Thyroid gland (tissue), 4 donors: ENCODE measurements around the gene UBASH3A. TPM values are rescaled to one million over a fixed set of nuclear protein-coding genes. Genes with fewer than 3 reads are reported as not detected.

ENCODE experiments used
- DNase-seq, 2 donors: peaks; one replicate each; pipeline ENCODE4 v3.0.0-alpha.2; 2019
- H3K27ac ChIP-seq, 3 donors: fragments of 200-600 bp; sonication (generic); 1 replicate in 2 of 3; 2 replicates in 1 of 3; pipeline ENCODE4 v1.5.1; 2016 to 2019; ENCODE audit warnings: mild to moderate bottlenecking in 1 of 3, moderate library complexity in 1 of 3
- H3K27me3 ChIP-seq: fragments of 200-600 bp; sonication (generic); one replicate; pipeline ENCODE4 v1.5.1; 2019
- H3K36me3 ChIP-seq, 2 donors: fragments of 200-600 bp; sonication (generic); one replicate each; pipeline ENCODE4 v1.5.1; 2016 to 2019
- H3K4me1 ChIP-seq, 2 donors: fragments of 200-600 bp; sonication (generic); one replicate each; pipeline ENCODE4 v1.5.1; 2017 to 2019
- H3K4me3 ChIP-seq, 3 donors: fragments of 200-600 bp; sonication (generic); replicated peaks in 1 of 3; 1 replicate in 2 of 3; 2 replicates in 1 of 3; pipeline ENCODE4 v1.5.1; 2016; ENCODE audit warnings: mild to moderate bottlenecking in 1 of 3
- H3K9me3 ChIP-seq: fragments of 200-600 bp; sonication (generic); one replicate; pipeline ENCODE4 v1.5.1; 2017
- POLR2A ChIP-seq, 2 donors: fragments of 450-650 bp; IDR thresholded peaks; one replicate each; pipeline ENCODE4 v1.6.1; 2017; ENCODE audit warnings: antibody characterized with exemption in 2 of 2, mild to moderate bottlenecking in 2 of 2, moderate library complexity in 1 of 2
- WGBS, 2 donors: methylation state at CpG; one replicate each; pipeline ENCODE4 v1.1.5; 2017; 5-methylcytosine and 5-hydroxymethylcytosine counted together
- intact Hi-C: fragments of 100-400 bp; cut with DNase I; formaldehyde crosslinking; loops from one replicate; pipeline ENCODE4 v1.15.1; 2023
- total RNA-seq, 4 donors: library from RNA; depleted of rRNA; stranded (reverse); fragments of >200 nt; gene quantifications; one replicate each; pipeline ENCODE4 v1.2.3, GENCODE V29; 2016
- TF ChIP-seq, protein P1 (sequence below), 6 experiments: fragments of 200-600 bp in 3 of 6; fragments of 450-650 bp in 3 of 6; sonication (generic) in 3 of 6; IDR thresholded peaks; one replicate each; pipeline ENCODE4 v1.5.1; 2016 to 2019; ENCODE audit warnings: antibody characterized with exemption in 6 of 6, mild to moderate bottlenecking in 2 of 6, inconsistent platforms in 1 of 6, moderate library complexity in 1 of 6

Gene UBASH3A
- total RNA-seq, 4 donors from 2014 or later = 0.54 to 1.3 (median 0.81) TPM; not detected in 1

DNA sequence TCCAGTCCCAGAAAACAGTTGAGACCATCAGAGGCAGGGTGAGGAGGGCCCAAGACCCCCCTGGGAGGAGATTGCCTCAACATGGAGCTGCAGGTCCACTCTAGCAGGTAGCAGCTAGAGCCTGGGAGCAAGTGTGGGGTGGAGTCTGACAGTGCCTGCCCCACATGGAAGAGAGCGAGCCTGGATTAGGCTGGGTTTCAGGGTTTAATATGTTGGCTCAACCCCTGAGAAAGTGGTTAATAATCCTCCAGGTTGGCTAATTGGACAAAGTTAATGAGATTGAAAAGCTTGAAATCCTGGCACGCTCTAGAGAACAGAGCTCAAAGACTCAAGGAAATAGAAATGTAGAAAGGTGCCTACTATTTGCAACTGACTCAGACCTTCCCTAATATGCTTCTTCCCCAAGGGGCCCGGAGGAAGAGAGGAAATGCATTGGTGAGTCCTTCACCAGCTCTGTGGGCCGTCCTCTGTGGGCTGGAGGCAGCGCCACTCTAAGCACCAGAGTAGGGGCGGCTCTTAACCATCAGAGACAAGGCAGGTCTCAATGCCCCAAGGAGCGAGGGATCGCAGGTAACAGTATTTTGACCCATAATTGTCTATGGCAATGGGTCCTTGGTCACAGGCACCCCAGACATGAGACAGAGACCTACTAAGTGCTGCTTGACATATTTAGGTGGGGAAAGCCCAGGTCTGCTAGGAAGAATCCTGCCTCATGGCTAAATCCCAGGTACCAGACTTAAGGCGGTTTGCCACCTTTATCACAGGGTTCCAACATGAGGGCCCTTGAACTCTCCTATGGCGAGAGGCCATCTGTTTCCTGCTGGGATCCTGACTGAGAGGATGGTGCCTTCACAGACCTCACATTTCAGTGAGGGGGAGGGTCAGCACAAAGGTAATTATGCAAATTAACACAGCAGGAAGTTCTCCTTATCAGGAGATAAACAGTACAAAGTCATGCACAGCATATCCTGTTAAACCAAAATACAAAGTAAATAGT lies 58.5 kb downstream of the UBASH3A start:
- Histone ChIP-seq H3K4me3 (no peak overlapping the region), H3K27me3 (no peaks in the 10 kb centered on the region), H3K4me1 (peaks cover 0 to under 1% of the 10 kb centered on the region in 2 donors), H3K27ac (no peak overlapping the region), H3K9me3 (no peaks in the 10 kb centered on the region), H3K36me3 (no peaks in the 10 kb centered on the region)
- WGBS, 2 donors = 85 to 91% methylated on average over 10 of the region's 10 CpGs
- no peak for DNase-seq
- intact Hi-C loops = no loop called here
- no peak for TF ChIP-seq POLR2A (IDR thresholded peaks at IDR 0.05)
- TF ChIP-seq, protein P1, sequence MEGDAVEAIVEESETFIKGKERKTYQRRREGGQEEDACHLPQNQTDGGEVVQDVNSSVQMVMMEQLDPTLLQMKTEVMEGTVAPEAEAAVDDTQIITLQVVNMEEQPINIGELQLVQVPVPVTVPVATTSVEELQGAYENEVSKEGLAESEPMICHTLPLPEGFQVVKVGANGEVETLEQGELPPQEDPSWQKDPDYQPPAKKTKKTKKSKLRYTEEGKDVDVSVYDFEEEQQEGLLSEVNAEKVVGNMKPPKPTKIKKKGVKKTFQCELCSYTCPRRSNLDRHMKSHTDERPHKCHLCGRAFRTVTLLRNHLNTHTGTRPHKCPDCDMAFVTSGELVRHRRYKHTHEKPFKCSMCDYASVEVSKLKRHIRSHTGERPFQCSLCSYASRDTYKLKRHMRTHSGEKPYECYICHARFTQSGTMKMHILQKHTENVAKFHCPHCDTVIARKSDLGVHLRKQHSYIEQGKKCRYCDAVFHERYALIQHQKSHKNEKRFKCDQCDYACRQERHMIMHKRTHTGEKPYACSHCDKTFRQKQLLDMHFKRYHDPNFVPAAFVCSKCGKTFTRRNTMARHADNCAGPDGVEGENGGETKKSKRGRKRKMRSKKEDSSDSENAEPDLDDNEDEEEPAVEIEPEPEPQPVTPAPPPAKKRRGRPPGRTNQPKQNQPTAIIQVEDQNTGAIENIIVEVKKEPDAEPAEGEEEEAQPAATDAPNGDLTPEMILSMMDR (IDR thresholded peaks at IDR 0.05) = no peak

DNA sequence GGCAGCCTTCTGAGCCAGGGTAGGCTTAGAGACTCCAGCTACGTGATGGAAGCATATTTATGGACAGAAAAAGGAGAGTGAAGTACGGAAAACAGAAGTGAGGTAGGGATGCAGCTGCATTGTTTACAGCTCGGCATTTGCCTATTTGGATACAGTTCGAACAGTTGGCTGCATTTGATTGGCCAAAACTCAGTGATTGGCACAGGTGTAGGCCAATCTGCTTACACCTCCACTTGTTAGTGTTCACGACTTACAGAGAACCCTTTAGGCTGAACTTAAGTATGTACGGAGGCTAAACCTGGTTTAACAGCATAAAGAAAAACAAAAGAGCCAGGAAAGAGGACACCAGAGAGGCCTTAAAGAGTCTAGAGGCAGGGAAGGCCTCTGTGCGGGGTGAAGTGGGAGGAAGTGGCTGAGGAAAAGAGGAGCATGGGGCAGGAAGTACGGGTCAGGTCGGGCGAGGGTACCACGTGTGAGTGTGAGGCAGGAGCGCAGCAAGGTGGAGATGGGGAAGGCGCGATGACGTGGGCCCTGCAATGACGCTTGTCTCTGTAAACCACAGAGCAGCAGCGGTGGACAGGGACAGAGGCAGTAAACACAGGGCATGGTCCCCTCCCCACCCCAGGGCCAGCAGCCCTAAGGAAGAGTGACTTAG lies 60.3 kb downstream of the UBASH3A start:
- no peaks in the 10 kb centered on the region for H3K9me3 ChIP-seq
- no peaks in the 10 kb centered on the region for H3K27me3 ChIP-seq
- DNase-seq = peak in 1 of 2 donors; percentile 28
- TF ChIP-seq, protein P1 (IDR thresholded peaks at IDR 0.05) = no peak
- no peak for TF ChIP-seq POLR2A (IDR thresholded peaks at IDR 0.05)
- H3K4me1 ChIP-seq = peaks cover 4 to 6% of the 10 kb centered on the region in 2 donors
- no peak overlapping the region for H3K27ac ChIP-seq
- no peak overlapping the region for H3K4me3 ChIP-seq
- intact Hi-C loops = no loop called here
- H3K36me3 ChIP-seq = no peaks in the 10 kb centered on the region
- 74% methylated on average over 17 of the region's 17 CpGs for WGBS, 2 donors

DNA sequence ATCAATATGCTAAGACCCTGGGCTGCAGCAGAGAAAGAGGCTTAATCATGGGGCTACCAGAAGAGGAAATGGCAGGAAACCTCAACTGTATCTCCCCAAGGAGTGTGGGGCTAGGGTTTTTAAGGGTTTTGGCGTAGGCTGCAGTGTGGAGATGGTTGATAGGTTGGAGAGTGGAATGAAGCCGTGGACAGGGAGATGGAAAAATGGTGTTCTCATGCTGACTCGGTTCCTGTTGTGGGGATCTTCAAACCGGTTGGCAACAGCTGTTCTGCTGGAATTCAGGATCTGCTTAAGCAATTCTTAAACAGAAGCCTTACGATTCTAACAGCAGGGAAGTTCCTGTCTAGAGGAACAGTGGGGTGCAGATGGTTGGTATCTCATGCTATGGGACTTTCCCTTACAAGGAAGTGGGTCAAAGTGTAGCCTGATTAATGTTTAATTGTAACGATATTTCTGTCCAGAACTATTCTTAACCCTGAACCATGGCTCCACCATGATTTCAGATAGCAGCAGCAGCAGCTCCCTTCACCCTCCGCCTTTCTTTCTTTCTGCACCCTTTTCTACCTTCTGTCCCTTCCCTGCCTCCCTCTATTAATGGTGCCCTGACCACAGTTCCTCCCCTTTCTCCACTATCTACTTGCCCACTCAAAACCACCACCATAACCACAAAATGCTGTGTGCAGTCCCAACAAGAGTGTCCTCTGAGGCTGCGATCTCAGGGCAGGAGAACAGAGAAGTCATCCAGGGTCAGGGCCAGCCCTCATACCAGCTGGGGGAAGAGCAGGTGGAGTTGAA lies 61.5 kb downstream of the UBASH3A start:
- H3K27ac ChIP-seq = no peak overlapping the region
- TF ChIP-seq, protein P1 (IDR thresholded peaks at IDR 0.05) = no peak
- TF ChIP-seq POLR2A (IDR thresholded peaks at IDR 0.05) = no peak
- no peaks in the 10 kb centered on the region for H3K9me3 ChIP-seq
- H3K27me3 ChIP-seq = no peaks in the 10 kb centered on the region
- H3K36me3 ChIP-seq = no peaks in the 10 kb centered on the region
- DNase-seq = no peak
- H3K4me1 ChIP-seq = peaks cover 4 to 6% of the 10 kb centered on the region in 2 donors
- no peak overlapping the region for H3K4me3 ChIP-seq
- intact Hi-C loops = no loop called here
- 73 to 82% methylated on average over 8 of the region's 8 CpGs for WGBS, 2 donors

DNA sequence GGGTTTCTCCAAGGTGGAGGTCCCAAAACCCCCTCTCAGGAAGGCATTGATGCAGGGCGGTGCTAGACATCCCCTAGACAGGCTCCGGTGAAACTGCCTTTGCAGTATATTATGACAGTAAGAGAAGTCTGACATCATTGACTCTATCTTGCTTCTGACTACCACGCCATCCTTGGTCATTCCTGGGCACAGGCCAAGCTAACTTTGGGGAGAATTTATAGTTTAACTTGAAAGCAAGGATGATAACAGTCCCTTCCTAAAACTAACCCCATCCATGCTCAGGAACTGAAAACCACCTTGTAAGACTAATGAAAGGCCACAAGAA lies 62.1 kb downstream of the UBASH3A start:
- Histone ChIP-seq H3K4me1 (peaks cover 4 to 6% of the 10 kb centered on the region in 2 donors), H3K9me3 (no peaks in the 10 kb centered on the region), H3K27me3 (no peaks in the 10 kb centered on the region), H3K27ac (no peak overlapping the region), H3K4me3 (no peak overlapping the region), H3K36me3 (no peaks in the 10 kb centered on the region)
- no peak for DNase-seq
- TF ChIP-seq, protein P1 (IDR thresholded peaks at IDR 0.05) = no peak
- TF ChIP-seq POLR2A (IDR thresholded peaks at IDR 0.05) = no peak
- 88 to 100% methylated on average over 3 of the region's 3 CpGs for WGBS, 2 donors
- intact Hi-C loops = no loop called here
